LoVo (cell line): ENCODE measurements around the gene KCNJ15.

ENCODE experiments used
- DNase-seq: peaks from one replicate; pipeline ENCODE4 v3.0.0-alpha.2; 2016; ENCODE audit warnings: low spot score

Gene KCNJ15

GRCh38 chr21:38268864-38269575 is 12.2 kb downstream of the KCNJ15 start:
- no peak for DNase-seq

GRCh38 chr21:38269576-38269936 is 12.8 kb downstream of the KCNJ15 start:
- DNase-seq, result no peak

GRCh38 chr21:38272215-38272614 is 15.4 kb downstream of the KCNJ15 start:
- no peak for DNase-seq

GRCh38 chr21:38273745-38274542 is 17.2 kb downstream of the KCNJ15 start:
- DNase-seq, result no peak

GRCh38 chr21:38277501-38278131 is 20.8 kb downstream of the KCNJ15 start:
- DNase-seq, result peak; percentile 69

GRCh38 chr21:38280454-38280853 is 23.7 kb downstream of the KCNJ15 start:
- DNase-seq, result no peak

GRCh38 chr21:38280867-38281266 is 24.1 kb downstream of the KCNJ15 start:
- no peak for DNase-seq

GRCh38 chr21:38282921-38283320 is 26.1 kb downstream of the KCNJ15 start:
- DNase-seq, result no peak

GRCh38 chr21:38284216-38284615 is 27.4 kb downstream of the KCNJ15 start:
- no peak for DNase-seq

- no peak for DNase-seq
These were observed 30.1 kb downstream of the KCNJ15 start for GRCh38 chr21:38286739-38287471.

GRCh38 chr21:38287476-38287875 is 30.7 kb downstream of the KCNJ15 start:
- DNase-seq, result no peak

GRCh38 chr21:38289705-38290485 is 33.1 kb downstream of the KCNJ15 start:
- peak; percentile 28 for DNase-seq

- DNase-seq, result no peak
These were observed 34.0 kb downstream of the KCNJ15 start for GRCh38 chr21:38290809-38291208.

GRCh38 chr21:38291874-38292273 is 35.1 kb downstream of the KCNJ15 start:
- DNase-seq, result no peak

- no peak for DNase-seq
These were observed 36.3 kb downstream of the KCNJ15 start for GRCh38 chr21:38293113-38293512.

GRCh38 chr21:38293765-38294164 is 37.0 kb downstream of the KCNJ15 start:
- DNase-seq, result peak; percentile 26

GRCh38 chr21:38294609-38295008 is 37.8 kb downstream of the KCNJ15 start:
- DNase-seq, result no peak

- DNase-seq, result no peak
These were observed 39.4 kb downstream of the KCNJ15 start for GRCh38 chr21:38295997-38296764.

- no peak for DNase-seq
These were observed 40.4 kb downstream of the KCNJ15 start for GRCh38 chr21:38297194-38297631.

- DNase-seq, result no peak
These were observed 41.1 kb downstream of the KCNJ15 start for GRCh38 chr21:38297871-38298270.

GRCh38 chr21:38298832-38299231 is 42.0 kb downstream of the KCNJ15 start:
- DNase-seq, result no peak
